ENCODE measurements around the gene MUC5B.

- TF ChIP-seq GATA2 (IDR thresholded peaks at IDR 0.05; ENCODE audit: low read depth, low read length) = no peak
- TF ChIP-seq GATA3 (IDR thresholded peaks at IDR 0.05; ENCODE audit: low read depth, low read length) = no peak
Measured at GRCh38 chr11:1277936-1278512, 55.2 kb downstream of the MUC5B start.
